ENCODE measurements around the gene ASPG.

Gene ASPG

DNA sequence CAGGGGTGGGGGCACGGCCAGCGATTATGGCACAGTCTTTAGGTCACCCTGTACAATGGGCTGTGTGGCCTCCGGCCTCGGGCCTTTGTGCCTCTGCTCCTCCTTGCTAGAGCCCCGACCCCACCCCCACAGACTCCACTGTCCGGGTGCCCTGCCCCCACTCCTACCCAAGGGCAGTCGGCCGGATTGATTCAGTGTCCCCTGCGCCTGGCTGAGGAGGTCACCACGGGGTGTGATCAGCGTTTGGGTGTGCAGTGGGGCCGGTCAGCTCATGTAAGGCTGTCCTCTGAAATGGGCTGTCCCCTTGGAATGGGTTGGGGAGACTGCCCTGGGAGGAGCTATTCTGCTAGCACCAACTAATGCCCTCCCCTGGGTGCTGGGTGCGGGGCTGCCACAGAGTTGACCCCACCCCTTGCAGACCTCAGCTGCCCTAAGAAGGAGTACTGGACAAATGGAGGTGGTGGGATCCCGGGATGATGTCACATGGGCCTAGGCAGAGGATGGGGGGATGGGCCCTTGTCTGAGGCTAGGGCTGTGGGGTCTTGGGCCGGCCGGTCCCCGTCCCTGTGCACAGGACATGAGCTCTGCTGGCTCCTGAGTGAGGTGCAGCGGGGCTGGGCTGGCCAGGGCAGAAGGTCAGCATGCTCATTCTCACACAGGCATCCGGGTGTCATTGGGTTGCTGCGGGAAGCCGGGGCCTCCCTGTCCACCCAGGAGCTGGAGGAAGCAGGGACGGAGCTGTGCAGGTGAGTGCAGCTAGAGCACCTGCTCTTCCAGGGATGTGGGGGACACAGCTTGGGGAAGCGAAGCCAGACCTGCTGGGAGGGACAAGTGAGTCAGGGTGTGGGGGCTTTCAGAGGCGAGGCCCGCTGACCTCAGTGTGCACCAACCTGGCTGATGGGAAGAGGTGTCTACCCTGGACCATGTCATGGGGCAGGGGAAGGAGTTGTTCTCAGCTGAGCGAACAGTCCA is 23.4 kb downstream of the ASPG start:
- TF ChIP-seq, protein P1, sequence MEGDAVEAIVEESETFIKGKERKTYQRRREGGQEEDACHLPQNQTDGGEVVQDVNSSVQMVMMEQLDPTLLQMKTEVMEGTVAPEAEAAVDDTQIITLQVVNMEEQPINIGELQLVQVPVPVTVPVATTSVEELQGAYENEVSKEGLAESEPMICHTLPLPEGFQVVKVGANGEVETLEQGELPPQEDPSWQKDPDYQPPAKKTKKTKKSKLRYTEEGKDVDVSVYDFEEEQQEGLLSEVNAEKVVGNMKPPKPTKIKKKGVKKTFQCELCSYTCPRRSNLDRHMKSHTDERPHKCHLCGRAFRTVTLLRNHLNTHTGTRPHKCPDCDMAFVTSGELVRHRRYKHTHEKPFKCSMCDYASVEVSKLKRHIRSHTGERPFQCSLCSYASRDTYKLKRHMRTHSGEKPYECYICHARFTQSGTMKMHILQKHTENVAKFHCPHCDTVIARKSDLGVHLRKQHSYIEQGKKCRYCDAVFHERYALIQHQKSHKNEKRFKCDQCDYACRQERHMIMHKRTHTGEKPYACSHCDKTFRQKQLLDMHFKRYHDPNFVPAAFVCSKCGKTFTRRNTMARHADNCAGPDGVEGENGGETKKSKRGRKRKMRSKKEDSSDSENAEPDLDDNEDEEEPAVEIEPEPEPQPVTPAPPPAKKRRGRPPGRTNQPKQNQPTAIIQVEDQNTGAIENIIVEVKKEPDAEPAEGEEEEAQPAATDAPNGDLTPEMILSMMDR (conservative IDR thresholded peaks at IDR 0.05), result no peak
- no peak for TF ChIP-seq ZFX (IDR thresholded peaks at IDR 0.05)
- no peak overlapping the region for H3K27ac ChIP-seq

DNA sequence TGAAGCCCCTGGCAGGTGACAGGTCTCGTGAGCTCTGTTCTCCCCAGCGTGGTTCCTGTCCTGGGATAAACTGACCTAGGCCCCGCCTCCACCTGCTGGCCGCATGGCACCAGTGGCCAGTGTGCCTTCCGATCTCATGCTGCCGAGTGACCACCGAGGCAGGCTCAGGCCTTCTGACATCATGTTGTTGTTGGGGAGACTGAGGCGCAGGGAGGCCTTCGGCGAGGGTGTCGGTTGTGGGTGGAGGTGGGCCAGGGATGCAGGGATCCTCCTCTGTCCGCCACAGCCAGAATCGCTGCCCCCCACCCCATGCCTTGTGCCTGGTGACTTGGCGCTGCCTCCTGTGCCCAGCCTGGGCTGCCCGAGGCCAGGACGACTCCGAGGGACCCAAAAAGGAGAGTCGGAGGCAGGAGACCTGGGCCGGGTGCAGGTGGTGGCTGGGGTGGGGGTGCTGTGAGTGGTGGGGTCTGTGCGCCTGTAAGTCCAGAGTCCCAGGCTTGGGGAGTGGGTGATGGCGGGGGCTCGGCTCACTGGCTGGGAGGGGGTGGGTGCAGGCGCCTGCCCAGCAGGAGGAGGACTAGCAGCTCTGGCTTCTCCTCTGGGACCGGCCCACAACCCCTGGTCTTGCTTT is 24.3 kb downstream of the ASPG start:
- TF ChIP-seq ZFX (IDR thresholded peaks at IDR 0.05), result no peak
- TF ChIP-seq, protein P1 (conservative IDR thresholded peaks at IDR 0.05), result no peak
- H3K27ac ChIP-seq, result no peak overlapping the region

DNA sequence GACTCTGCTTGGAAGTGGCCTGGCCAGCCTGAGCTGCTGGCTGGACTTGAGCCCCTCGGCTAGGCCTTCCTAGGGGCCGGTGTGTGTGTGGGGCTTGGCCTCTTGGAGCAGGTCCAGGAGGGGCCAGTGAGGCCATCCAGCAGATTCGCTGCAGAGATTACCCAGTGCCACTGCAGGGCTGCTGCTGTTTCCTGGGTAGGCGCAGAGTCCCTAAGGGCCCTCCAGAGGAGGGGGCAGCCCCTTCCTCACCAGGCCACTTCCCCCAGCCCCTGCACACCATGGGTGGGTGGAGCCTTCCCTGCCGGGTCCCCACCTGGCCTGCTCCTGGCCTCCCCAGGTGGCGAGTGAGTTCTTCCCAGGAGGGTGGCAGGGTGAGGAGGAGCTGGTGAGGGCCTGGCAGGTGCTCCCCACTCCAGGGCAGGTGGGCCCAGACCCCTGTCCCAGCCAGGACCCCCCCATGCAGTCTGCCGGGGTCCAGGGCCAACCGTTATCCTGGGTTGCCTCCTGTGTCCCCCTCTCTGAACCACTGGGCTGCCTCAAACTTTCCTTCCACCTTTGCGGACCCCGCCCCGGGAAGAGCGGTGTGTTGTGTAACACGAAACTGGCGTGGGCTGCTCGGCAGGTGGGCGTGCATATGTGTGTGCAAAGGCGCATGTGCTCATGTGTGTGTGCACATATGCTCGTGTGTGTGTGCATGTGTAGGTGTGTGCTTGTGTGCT is 25.1 kb downstream of the ASPG start:
- TF ChIP-seq ZFX (IDR thresholded peaks at IDR 0.05), result no peak
- TF ChIP-seq, protein P1 (conservative IDR thresholded peaks at IDR 0.05), result no peak
- no peak overlapping the region for H3K27ac ChIP-seq

DNA sequence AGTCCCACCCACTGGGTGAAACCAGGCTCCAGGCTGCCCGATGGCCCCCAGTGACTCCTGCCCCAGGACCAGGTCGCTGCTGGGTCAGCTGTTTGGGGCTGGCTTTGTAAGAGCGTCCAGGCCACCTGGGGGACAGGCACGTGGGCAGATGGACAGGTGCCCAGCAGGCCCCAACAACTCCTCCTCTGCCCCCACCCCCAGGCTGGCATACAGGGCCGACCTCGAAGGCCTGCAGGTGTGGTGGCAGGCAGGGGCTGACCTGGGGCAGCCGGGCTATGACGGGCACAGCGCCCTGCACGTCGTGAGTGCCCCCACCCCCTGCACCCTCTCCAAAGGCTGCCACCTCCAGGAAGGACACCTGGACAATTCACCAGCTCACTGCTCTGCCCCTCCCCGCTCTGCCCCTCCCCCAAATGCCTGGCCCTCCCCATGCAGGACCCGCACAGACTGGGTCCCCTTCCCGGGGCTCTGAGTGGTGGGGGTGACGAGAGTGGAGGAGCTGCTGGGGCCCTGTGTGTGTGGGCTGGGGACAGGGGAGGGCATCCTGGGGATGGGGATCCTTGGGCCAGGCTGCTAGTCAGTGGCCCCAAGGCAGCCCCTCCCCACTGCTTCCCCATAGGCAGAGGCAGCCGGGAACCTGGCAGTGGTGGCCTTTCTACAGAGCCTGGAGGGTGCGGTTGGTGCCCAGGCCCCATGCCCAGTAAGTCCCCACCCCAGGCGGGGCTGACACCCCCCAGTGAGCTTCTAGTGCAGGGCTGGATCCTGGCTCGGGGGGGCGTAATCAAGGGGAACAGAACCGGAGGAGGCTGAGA is 26.0 kb downstream of the ASPG start:
- no peak for TF ChIP-seq ZFX (IDR thresholded peaks at IDR 0.05)
- TF ChIP-seq, protein P1 (conservative IDR thresholded peaks at IDR 0.05), result no peak
- H3K27ac ChIP-seq, result no peak overlapping the region

DNA sequence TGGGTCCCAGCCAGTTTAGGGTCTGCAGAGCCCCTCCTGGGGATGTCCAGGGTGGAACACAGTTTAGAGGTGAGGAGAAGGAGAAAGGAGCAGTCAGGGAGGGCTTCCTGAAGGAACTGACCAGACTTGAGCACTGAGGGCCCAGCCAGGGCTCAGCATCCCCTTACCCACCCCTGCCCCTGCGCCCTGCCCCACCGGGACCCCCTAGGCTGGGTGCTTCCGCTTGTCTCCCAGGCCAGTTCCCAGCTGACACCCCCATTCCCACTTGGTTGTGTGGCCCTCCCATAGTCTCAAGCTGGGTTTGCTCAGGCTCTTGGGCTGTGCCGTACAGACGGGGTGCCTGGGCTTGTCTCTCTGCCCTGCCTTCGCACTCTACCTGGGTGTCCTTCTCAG is 26.6 kb downstream of the ASPG start:
- H3K27ac ChIP-seq, result no peak overlapping the region
- TF ChIP-seq, protein P1 (conservative IDR thresholded peaks at IDR 0.05), result no peak
- TF ChIP-seq ZFX (IDR thresholded peaks at IDR 0.05), result no peak

DNA sequence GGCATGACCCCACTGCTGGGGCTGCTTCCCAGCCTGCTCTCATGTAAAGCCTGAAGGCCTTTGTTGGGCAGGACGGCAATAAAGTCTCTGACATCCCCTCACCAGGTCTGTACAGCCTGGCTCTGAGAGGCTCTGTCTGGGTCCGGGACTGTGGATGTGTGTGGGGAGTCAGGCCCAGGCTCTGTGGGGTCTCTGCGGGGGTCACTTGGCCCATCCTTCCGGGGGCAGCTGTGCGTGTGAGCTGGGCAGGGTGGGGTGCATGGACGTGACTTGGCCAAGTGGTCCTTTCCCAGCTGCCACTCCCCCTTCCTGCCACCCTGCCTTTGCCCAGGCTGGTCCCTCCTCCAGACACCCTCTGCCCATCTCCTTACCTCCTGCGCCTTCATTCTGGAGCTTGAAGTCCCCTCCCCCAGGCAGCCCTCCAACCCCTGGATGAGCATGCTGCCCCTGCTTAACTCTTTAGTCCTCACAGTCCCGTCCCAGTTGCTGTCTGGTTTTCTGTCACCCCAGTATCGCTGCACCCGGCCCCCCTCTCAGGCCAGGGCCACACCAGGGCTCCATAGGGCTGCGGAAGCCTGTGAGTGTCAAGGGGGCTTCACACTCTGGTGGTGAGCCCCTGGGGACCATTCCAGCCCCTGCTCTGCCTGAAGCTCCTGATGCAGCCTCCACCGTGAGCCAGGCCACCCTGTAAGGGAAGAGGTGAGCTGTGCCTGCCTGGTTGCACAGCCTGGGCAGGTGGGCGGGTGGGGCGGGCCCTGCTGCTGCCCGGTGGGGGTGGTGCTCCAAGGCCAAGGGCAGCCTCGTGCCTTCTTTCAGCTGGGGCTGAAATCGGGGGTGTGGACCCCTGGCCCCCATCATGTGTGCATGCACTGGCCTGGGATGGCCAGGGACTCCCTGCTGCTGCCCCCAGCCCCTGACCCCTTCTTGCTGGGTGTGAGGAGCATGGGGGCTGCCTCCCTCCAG is 27.4 kb downstream of the ASPG start:
- H3K27ac ChIP-seq, result no peak overlapping the region
- TF ChIP-seq ZFX (IDR thresholded peaks at IDR 0.05), result no peak
- TF ChIP-seq, protein P1 (conservative IDR thresholded peaks at IDR 0.05), result no peak

Data from C4-2B (cell line).